Right hindlimb (tissue), 1 donor: ENCODE results near the gene IL1RAPL1.
"Not testable (repeated sequence)": the region's sequence is repeated elsewhere in the genome, so short reads cannot be mapped to it uniquely, and the experiment has no call there.

Source experiments
- DNase-seq: peaks from one replicate; pipeline ENCODE4 v3.0.0-alpha.2; 2018

IL1RAPL1 gene

GRCh38 chrX:28800671-28801070 lies 213.4 kb downstream of the IL1RAPL1 start:
- DNase-seq: not testable (repeated sequence)

GRCh38 chrX:28802625-28803024 lies 215.4 kb downstream of the IL1RAPL1 start:
- DNase-seq: no peak

- DNase-seq: no peak
These were observed 248.7 kb downstream of the IL1RAPL1 start for GRCh38 chrX:28835991-28836390.

- DNase-seq: no peak
These were observed 256.6 kb downstream of the IL1RAPL1 start for GRCh38 chrX:28843817-28844216.

- no peak for DNase-seq
These were observed 260.2 kb downstream of the IL1RAPL1 start for GRCh38 chrX:28847423-28847822.

- DNase-seq: no peak
These were observed 261.5 kb downstream of the IL1RAPL1 start for GRCh38 chrX:28848707-28849106.

- DNase-seq: no peak
These were observed 263.7 kb downstream of the IL1RAPL1 start for GRCh38 chrX:28850955-28851354.

- no peak for DNase-seq
These were observed 264.6 kb downstream of the IL1RAPL1 start for GRCh38 chrX:28851871-28852270.

- DNase-seq: no peak
These were observed 267.4 kb downstream of the IL1RAPL1 start for GRCh38 chrX:28854637-28855036.

- no peak for DNase-seq
These were observed 289.2 kb downstream of the IL1RAPL1 start for GRCh38 chrX:28876408-28876807.

- no peak for DNase-seq
These were observed 289.7 kb downstream of the IL1RAPL1 start for GRCh38 chrX:28876901-28877300.

- no peak for DNase-seq
These were observed 292.9 kb downstream of the IL1RAPL1 start for GRCh38 chrX:28880136-28880535.

- DNase-seq: no peak
These were observed 297.6 kb downstream of the IL1RAPL1 start for GRCh38 chrX:28884823-28885222.

- no peak for DNase-seq
These were observed 301.2 kb downstream of the IL1RAPL1 start for GRCh38 chrX:28888416-28888815.

- no peak for DNase-seq
These were observed 302.4 kb downstream of the IL1RAPL1 start for GRCh38 chrX:28889591-28890090.

- no peak for DNase-seq
These were observed 314.4 kb downstream of the IL1RAPL1 start for GRCh38 chrX:28901637-28902036.

- no peak for DNase-seq
These were observed 323.2 kb downstream of the IL1RAPL1 start for GRCh38 chrX:28910487-28910886.

- DNase-seq: no peak
These were observed 333.1 kb downstream of the IL1RAPL1 start for GRCh38 chrX:28920153-28920943.

GRCh38 chrX:28922106-28922505 lies 334.9 kb downstream of the IL1RAPL1 start:
- DNase-seq: no peak

GRCh38 chrX:28946846-28947245 lies 359.6 kb downstream of the IL1RAPL1 start:
- no peak for DNase-seq

GRCh38 chrX:28960063-28960462 lies 372.8 kb downstream of the IL1RAPL1 start:
- DNase-seq: no peak

GRCh38 chrX:28966331-28966730 lies 379.1 kb downstream of the IL1RAPL1 start:
- no peak for DNase-seq

GRCh38 chrX:28969126-28969525 lies 381.9 kb downstream of the IL1RAPL1 start:
- DNase-seq: no peak

- no peak for DNase-seq
These were observed 392.6 kb downstream of the IL1RAPL1 start for GRCh38 chrX:28979877-28980276.

- DNase-seq: no peak
These were observed 394.7 kb downstream of the IL1RAPL1 start for GRCh38 chrX:28981952-28982351.
